CD8-positive, alpha-beta memory T cell (primary cell): ENCODE measurements around the gene CDK8. TPM values are rescaled to one million over a fixed set of nuclear protein-coding genes. Genes with fewer than 3 reads are reported as not detected.

ENCODE experiments used
- CTCF ChIA-PET: fragments of 350-600 bp; sonication (Branson Sonifier 250); formaldehyde crosslinking; loops from one replicate; lab custom pipeline; 2021; ENCODE audit warnings: antibody characterized with exemption; lab: Charles Lee
- POLR2A ChIA-PET: fragments of 350-600 bp; sonication (Branson Sonifier 250); formaldehyde crosslinking; loops from one replicate; lab custom pipeline; 2021; ENCODE audit warnings: antibody characterized with exemption; lab: Charles Lee
- DNase-seq, 5 donors: peaks; one replicate each; pipeline versions ENCODE4 v3.0.0 to v3.0.0-alpha.2; 2020 to 2022; ENCODE audit warnings: mixed read lengths in 1 of 5
- H3K27ac ChIP-seq: one replicate; pipeline ENCODE4 v1.7.0; 2013; ENCODE audit warnings: low read depth, mild to moderate bottlenecking, low read length, moderate library complexity
- H3K27me3 ChIP-seq: 2 replicates; pipeline ENCODE4 v1.7.0; 2013; ENCODE audit warnings: low read length, mild to moderate bottlenecking; ENCODE audit not compliant: insufficient read depth, poor library complexity, severe bottlenecking
- H3K36me3 ChIP-seq: 2 replicates; pipeline ENCODE4 v1.7.0; 2013; ENCODE audit warnings: mild to moderate bottlenecking, low read length, moderate library complexity; ENCODE audit not compliant: insufficient read depth
- H3K4me1 ChIP-seq: 2 replicates; pipeline ENCODE4 v1.7.0; 2013; ENCODE audit warnings: mild to moderate bottlenecking, low read length, moderate library complexity; ENCODE audit not compliant: insufficient read depth
- H3K4me3 ChIP-seq: 2 replicates; pipeline ENCODE4 v1.7.0; 2013; ENCODE audit warnings: mild to moderate bottlenecking, low read length
- H3K9me3 ChIP-seq: 2 replicates; pipeline ENCODE4 v1.7.0; 2013; ENCODE audit warnings: mild to moderate bottlenecking, low read length
- H3K27ac Mint-ChIP-seq, 8 donors: one replicate each; pipeline ENCODE4 v1.8.0; 2020 to 2021; ENCODE audit warnings: mixed read lengths in 8 of 8, mild to moderate bottlenecking in 6 of 8, inconsistent platforms in 3 of 8, moderate library complexity in 3 of 8
- H3K27me3 Mint-ChIP-seq, 2 donors: one replicate each; pipeline ENCODE4 v1.8.0; 2020 to 2021; ENCODE audit warnings: mixed read lengths in 2 of 2, mild to moderate bottlenecking in 1 of 2, moderate library complexity in 1 of 2
- H3K36me3 Mint-ChIP-seq, 3 donors: one replicate each; pipeline ENCODE4 v1.8.0; 2020 to 2021; ENCODE audit warnings: mixed read lengths in 3 of 3, inconsistent platforms in 1 of 3, mild to moderate bottlenecking in 1 of 3
- H3K4me1 Mint-ChIP-seq, 3 donors: one replicate each; pipeline ENCODE4 v1.8.0; 2020 to 2021; ENCODE audit warnings: mixed read lengths in 3 of 3, inconsistent platforms in 1 of 3, mild to moderate bottlenecking in 1 of 3
- H3K4me3 Mint-ChIP-seq, 7 donors: one replicate each; pipeline ENCODE4 v1.8.0; 2020 to 2021; ENCODE audit warnings: mixed read lengths in 7 of 7, mild to moderate bottlenecking in 6 of 7, moderate library complexity in 4 of 7, inconsistent platforms in 2 of 7
- H3K9me3 Mint-ChIP-seq, 5 donors: one replicate each; pipeline ENCODE4 v1.8.0; 2020 to 2022; ENCODE audit warnings: mixed read lengths in 5 of 5, mild to moderate bottlenecking in 3 of 5, moderate library complexity in 2 of 5, inconsistent platforms in 1 of 5
- polyA plus RNA-seq: library from polyadenylated mRNA; unstranded; fragments of 300-500 nt; fragmentation: Illumina TruSeq; gene quantifications from one replicate; pipeline ENCODE4 v1.2.3, GENCODE V29; 2021
- total RNA-seq, 2 experiments: library from RNA; stranded (reverse); gene quantifications; one replicate each; pipeline ENCODE4 v1.2.3, GENCODE V29; 2021

CDK8 gene
- total and polyA plus RNA-seq, 3 experiments from 2014 or later = 4.8 to 28.0 (median 27.9) TPM

GRCh38 chr13:26221399-26221720, 32.6 kb upstream of the CDK8 start:
- H3K4me3 ChIP-seq = peak overlapping the region; percentile 93
- H3K4me1 Mint-ChIP-seq = peaks cover 41 to 53% (median 53%) of the 10 kb centered on the region in 3 donors
- POLR2A ChIA-PET = interaction anchor here (2.0 kb wide), 1 partner anchor 35 kb away, joined by 4 read pairs; no protein-coding TSS in a partner anchor

GRCh38 chr13:26221721-26222519, 32.0 kb upstream of the CDK8 start, which contains the start of gene RNF6:
Gene RNF6, minus strand, starts transcription at chr13:26222314. Its CDS starts 2,665 bp downstream, at chr13:26219649.
- Histone ChIP-seq H3K36me3 (peaks cover 26% of the 10 kb centered on the region), H3K27me3 (no peaks in the 10 kb centered on the region), H3K4me3 (peak within 1 kb of the TSS; percentile 93), H3K27ac (peak within 1 kb of the TSS; percentile 95), H3K4me1 (peaks cover 30% of the 10 kb centered on the region), H3K9me3 (no peaks in the 10 kb centered on the region)
- H3K4me3 Mint-ChIP-seq = peak within 1 kb of the TSS; percentile 93 to 99 (median 95)
- H3K9me3 Mint-ChIP-seq = no peaks in the 10 kb centered on the region
- ChIA-PET POLR2A (interaction anchor here (0.5 to 2.0 kb wide), 6 partner anchors 10 to 1889 kb away, joined by 3 to 12 read pairs (median 4); no protein-coding TSS in a partner anchor), CTCF (interaction anchor here (0.7 to 4.3 kb wide), 5 partner anchors 11 to 277 kb away, joined by 3 to 23 read pairs (median 4); no protein-coding TSS in a partner anchor)
- peak; percentile 79 to 93 (median 89) for DNase-seq
- peaks cover 0 to 14% of the 10 kb centered on the region in 2 donors for H3K27me3 Mint-ChIP-seq
- H3K27ac Mint-ChIP-seq = peak within 1 kb of the TSS; percentile 83 to 100 (median 99)
- H3K36me3 Mint-ChIP-seq = peaks cover 7 to 41% (median 16%) of the 10 kb centered on the region in 3 donors
- peaks cover 40 to 52% (median 51%) of the 10 kb centered on the region in 3 donors for H3K4me1 Mint-ChIP-seq

More at GRCh38 chr13:26221399-26221720, 32.6 kb upstream of the CDK8 start:
- no peaks in the 10 kb centered on the region for H3K9me3 ChIP-seq
- DNase-seq = no peak
- H3K27me3 Mint-ChIP-seq = peaks cover 0 to 11% of the 10 kb centered on the region in 2 donors
- H3K36me3 Mint-ChIP-seq = peaks cover 7 to 44% (median 17%) of the 10 kb centered on the region in 3 donors
- CTCF ChIA-PET = interaction anchor here (0.7 to 4.3 kb wide), 4 partner anchors 15 to 277 kb away, joined by 3 to 23 read pairs (median 5); no protein-coding TSS in a partner anchor
- H3K27ac ChIP-seq = peak overlapping the region; percentile 95
- peak overlapping the region; percentile 83 to 100 (median 99) for H3K27ac Mint-ChIP-seq
- H3K4me1 ChIP-seq = peaks cover 30% of the 10 kb centered on the region
- no peaks in the 10 kb centered on the region for H3K27me3 ChIP-seq
- peak overlapping the region; percentile 93 to 99 (median 95) for H3K4me3 Mint-ChIP-seq
- peaks cover 27% of the 10 kb centered on the region for H3K36me3 ChIP-seq
- H3K9me3 Mint-ChIP-seq = no peaks in the 10 kb centered on the region

DNA sequence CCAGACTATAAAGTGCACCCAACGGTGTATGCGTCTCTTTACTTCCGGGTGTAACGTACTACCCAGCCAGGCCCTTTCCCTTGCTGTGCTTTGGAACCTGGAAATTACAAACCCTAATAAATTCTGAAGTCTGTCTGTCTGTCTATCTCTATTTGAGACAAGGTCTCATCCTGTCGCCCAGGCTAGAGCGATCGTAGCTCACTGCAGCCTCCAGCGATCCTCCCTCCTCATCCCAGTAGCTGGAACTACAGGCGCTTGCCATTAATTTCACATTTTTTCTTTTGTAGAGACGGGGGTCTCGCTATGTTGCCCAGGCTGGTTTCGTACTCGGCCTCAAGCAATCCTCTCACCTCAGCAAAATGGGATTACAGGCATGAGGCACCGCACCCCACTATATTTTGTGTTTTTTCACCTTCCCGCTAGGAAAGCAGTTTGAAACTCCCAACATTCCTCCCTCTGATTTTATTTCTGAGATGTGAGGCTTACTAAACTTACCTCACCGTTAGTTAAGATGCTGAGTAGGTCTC, 31.3 kb upstream of the CDK8 start:
- H3K27ac Mint-ChIP-seq = peak overlapping the region; percentile 83 to 100 (median 99)
- no peaks in the 10 kb centered on the region for H3K9me3 ChIP-seq
- no peaks in the 10 kb centered on the region for H3K9me3 Mint-ChIP-seq
- peaks cover 0 to 15% of the 10 kb centered on the region in 2 donors for H3K27me3 Mint-ChIP-seq
- H3K4me1 Mint-ChIP-seq = peaks cover 36 to 47% (median 46%) of the 10 kb centered on the region in 3 donors
- peak overlapping the region; percentile 93 for H3K4me3 ChIP-seq
- peaks cover 7 to 35% (median 11%) of the 10 kb centered on the region in 3 donors for H3K36me3 Mint-ChIP-seq
- ChIA-PET POLR2A (interaction anchor here (0.5 to 1.5 kb wide), 7 partner anchors 10 to 1890 kb away, joined by 3 to 12 read pairs (median 5); no protein-coding TSS in a partner anchor), CTCF (interaction anchor here (1.3 to 4.3 kb wide), 4 partner anchors 10 to 276 kb away, joined by 3 to 23 read pairs (median 5); no protein-coding TSS in a partner anchor)
- H3K4me1 ChIP-seq = peaks cover 30% of the 10 kb centered on the region
- H3K27ac ChIP-seq = peak overlapping the region; percentile 95
- H3K36me3 ChIP-seq = peaks cover 20% of the 10 kb centered on the region
- no peak for DNase-seq
- H3K27me3 ChIP-seq = no peaks in the 10 kb centered on the region
- peak overlapping the region; percentile 93 to 99 (median 95) for H3K4me3 Mint-ChIP-seq

DNA sequence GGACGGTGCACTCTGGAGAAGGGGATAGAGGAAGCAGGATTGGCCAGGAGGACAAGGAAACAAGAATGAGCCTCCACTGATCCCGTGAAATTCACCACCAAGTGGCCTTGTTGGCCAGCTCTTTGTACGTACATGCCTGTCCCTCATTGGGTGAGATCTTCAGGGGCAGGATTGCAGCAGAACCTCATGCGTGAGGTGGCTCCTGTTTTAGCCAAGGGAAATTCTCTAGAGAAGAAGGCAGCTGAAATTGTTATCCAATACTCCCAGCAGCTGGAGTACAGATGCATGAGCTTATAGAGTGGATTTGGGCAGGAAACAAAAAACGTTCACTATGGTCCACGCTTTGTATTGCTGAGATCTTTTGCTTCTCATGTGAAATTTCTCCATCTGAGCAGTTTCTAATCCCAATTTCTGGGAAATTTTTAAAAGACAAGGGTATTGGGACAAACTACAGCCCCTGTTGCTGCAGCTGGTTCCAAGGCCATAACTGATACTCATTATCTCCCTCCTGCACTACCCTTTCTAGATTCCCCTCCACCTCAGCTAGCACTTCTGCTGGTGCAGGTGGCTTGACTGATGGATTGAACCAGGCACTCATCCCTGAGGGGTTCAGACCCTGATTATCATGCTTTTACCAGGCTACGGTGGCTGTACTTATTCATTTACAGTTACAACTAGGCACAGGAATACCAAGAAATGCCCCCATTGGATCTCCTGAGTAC, 27.9 kb upstream of the CDK8 start:
- ChIA-PET CTCF (no interaction called here), POLR2A (no interaction called here)
- Mint-ChIP-seq H3K27ac (peak overlapping the region in 1 of 8 donors; percentile 37), H3K4me1 (peaks cover 20 to 22% (median 20%) of the 10 kb centered on the region in 3 donors), H3K9me3 (no peaks in the 10 kb centered on the region), H3K27me3 (peaks cover 0 to 17% of the 10 kb centered on the region in 2 donors), H3K36me3 (peaks cover 0 to 10% (median 6%) of the 10 kb centered on the region in 3 donors), H3K4me3 (peak overlapping the region in 1 of 7 donors; percentile 20)
- no peaks in the 10 kb centered on the region for H3K36me3 ChIP-seq
- H3K4me3 ChIP-seq = no peak overlapping the region
- no peaks in the 10 kb centered on the region for H3K27me3 ChIP-seq
- H3K27ac ChIP-seq = no peak overlapping the region
- no peaks in the 10 kb centered on the region for H3K9me3 ChIP-seq
- DNase-seq = no peak
- peaks cover 9% of the 10 kb centered on the region for H3K4me1 ChIP-seq

DNA sequence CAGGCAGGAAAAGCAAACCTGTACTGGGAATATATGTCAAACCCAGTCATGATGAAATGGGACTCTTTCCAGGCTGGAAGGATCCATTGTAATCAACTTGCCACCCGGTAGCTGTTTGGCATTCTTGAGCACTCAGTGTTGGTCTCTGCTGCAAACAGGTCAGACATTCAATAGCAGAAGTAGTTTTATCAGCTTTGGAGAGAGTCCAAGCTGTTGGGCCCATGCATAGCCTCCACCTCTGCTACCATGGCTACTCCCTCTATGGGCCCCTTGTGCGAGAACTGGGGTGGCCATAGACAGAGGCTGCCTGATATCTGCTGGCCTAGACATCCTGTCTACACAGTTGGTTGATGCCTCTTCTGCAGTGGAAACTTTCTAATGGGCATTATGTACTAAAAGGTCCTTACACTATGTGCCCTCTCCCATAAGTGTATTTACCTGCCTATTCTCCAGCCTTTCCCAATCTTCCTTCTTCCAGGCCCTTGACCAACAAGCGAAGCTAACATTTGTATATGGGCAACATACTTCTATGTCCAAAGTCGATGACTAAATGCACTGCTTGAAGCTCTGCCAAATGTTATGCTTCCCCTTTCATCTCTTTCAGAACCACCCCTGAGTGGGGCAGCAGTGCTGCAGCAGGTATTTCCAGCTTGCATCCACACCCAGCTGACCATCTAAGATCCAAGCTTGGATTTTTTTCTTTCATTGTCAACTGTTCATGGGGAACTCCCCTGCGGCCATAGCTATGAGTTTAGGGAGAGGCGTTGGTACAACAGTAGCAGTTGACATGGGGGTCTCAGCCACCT, 26.6 kb upstream of the CDK8 start:
- Mint-ChIP-seq H3K27me3 (peaks cover 2 to 17% of the 10 kb centered on the region in 2 donors), H3K27ac (peak overlapping the region in 1 of 8 donors; percentile 12), H3K4me3 (peak overlapping the region in 1 of 7 donors; percentile 34), H3K4me1 (peaks cover 11 to 12% (median 11%) of the 10 kb centered on the region in 3 donors), H3K36me3 (peaks cover 0 to 2% (median under 1%) of the 10 kb centered on the region in 3 donors), H3K9me3 (no peaks in the 10 kb centered on the region)
- no peaks in the 10 kb centered on the region for H3K36me3 ChIP-seq
- H3K9me3 ChIP-seq = no peaks in the 10 kb centered on the region
- ChIA-PET CTCF (no interaction called here), POLR2A (no interaction called here)
- peaks cover 7% of the 10 kb centered on the region for H3K4me1 ChIP-seq
- H3K27ac ChIP-seq = no peak overlapping the region
- no peaks in the 10 kb centered on the region for H3K27me3 ChIP-seq
- no peak for DNase-seq
- H3K4me3 ChIP-seq = no peak overlapping the region

GRCh38 chr13:26228096-26228495, 25.8 kb upstream of the CDK8 start:
- Histone ChIP-seq H3K27ac (no peak overlapping the region), H3K4me1 (no peaks in the 10 kb centered on the region), H3K27me3 (no peaks in the 10 kb centered on the region), H3K36me3 (no peaks in the 10 kb centered on the region), H3K9me3 (no peaks in the 10 kb centered on the region), H3K4me3 (no peak overlapping the region)
- peaks cover 3 to 5% (median 4%) of the 10 kb centered on the region in 3 donors for H3K4me1 Mint-ChIP-seq
- DNase-seq = no peak
- peaks cover 2 to 17% of the 10 kb centered on the region in 2 donors for H3K27me3 Mint-ChIP-seq
- no peak overlapping the region for H3K4me3 Mint-ChIP-seq
- no peaks in the 10 kb centered on the region for H3K9me3 Mint-ChIP-seq
- POLR2A ChIA-PET = no interaction called here
- no peak overlapping the region for H3K27ac Mint-ChIP-seq
- peaks cover 0 to 2% (median 0%) of the 10 kb centered on the region in 3 donors for H3K36me3 Mint-ChIP-seq
- CTCF ChIA-PET = no interaction called here

DNA sequence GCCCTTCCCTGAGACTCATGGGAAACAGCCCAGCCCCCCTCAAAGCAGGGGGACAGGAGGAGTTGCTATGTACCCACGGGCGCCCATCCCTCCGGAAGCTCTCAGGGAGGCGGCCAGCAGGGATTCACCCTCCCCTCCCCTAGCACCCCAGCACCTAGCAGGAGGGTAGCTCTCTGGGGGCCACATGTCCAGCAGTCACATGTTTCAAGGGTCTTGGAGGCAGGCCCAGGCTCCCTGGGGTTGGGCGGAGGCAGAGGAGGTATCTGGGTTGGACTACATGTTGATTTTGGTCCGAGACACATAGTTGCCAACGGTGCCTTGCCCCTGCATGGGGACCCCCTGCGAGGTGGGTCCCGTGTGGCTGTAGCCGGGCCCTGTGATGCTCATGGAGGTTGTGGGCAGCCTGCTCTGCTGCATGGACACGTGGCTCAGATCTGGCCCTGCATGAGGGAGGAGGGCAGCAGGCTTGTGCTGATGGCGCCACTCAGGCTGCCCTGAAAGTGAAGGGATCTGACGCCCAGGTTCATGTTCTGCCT, 24.8 kb upstream of the CDK8 start:
- CTCF ChIA-PET = interaction anchor here (1.2 kb wide), 1 partner anchor 45 kb away, joined by 4 read pairs; no protein-coding TSS in a partner anchor
- POLR2A ChIA-PET = no interaction called here
- Histone ChIP-seq H3K27me3 (no peaks in the 10 kb centered on the region), H3K4me1 (no peaks in the 10 kb centered on the region), H3K4me3 (no peak overlapping the region), H3K36me3 (no peaks in the 10 kb centered on the region), H3K9me3 (no peaks in the 10 kb centered on the region), H3K27ac (no peak overlapping the region)
- peaks cover 2 to 21% of the 10 kb centered on the region in 2 donors for H3K27me3 Mint-ChIP-seq
- DNase-seq = no peak
- H3K4me1 Mint-ChIP-seq = no peaks in the 10 kb centered on the region
- no peak overlapping the region for H3K27ac Mint-ChIP-seq
- H3K36me3 Mint-ChIP-seq = peaks cover 0 to 2% (median 0%) of the 10 kb centered on the region in 3 donors
- H3K4me3 Mint-ChIP-seq = no peak overlapping the region
- H3K9me3 Mint-ChIP-seq = no peaks in the 10 kb centered on the region
